GM18873 (cell line): Measurements from ENCODE around the gene NPY1R.

Experiments used
- ATAC-seq: cut with Tn5 transposase; IDR thresholded peaks from one replicate; pipeline ENCODE4 v1.9.1; 2021; ENCODE audit warnings: mild to moderate bottlenecking, moderate library complexity, moderate number of reproducible peaks; ENCODE audit not compliant: unreplicated experiment, low FRiP score

The NPY1R gene

DNA sequence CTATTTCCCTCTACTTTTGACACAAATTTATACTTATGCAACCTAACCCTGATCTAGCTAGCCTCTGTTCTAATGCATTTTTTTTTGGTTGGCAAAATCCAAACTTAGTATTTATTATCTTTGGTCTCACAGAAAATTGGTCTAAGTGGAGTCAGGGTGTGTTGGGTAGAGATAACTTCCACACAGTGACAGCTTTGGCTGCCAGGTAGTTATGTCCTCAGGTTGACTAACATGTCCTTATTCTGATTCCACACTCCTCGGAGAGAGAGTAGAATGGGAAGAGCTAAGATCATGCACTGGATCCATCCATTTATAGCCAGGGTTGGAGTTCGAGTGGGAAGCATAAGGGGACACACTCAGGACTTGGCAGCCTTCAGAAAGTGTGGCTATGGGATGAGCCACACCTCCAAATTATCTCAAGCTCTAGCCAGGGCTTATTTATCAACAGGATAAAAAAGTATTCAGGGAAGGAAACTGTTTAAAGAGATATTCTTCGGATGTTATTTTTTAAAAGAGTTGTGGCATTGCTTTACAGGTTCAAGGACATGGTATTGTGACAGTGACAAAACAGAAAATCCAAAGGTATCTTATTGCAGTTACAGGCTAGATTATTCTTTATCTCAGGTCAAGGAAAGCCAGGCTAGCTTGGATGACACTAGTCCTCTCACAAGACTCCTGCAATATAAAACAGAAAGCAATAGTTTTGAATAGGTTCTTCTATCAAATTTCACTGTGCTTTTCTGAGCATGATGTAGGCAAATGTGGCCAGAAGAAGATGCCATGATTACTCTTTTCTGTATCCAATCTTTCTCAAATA, 51.5 kb downstream of the NPY1R start:
- ATAC-seq = no peak

DNA sequence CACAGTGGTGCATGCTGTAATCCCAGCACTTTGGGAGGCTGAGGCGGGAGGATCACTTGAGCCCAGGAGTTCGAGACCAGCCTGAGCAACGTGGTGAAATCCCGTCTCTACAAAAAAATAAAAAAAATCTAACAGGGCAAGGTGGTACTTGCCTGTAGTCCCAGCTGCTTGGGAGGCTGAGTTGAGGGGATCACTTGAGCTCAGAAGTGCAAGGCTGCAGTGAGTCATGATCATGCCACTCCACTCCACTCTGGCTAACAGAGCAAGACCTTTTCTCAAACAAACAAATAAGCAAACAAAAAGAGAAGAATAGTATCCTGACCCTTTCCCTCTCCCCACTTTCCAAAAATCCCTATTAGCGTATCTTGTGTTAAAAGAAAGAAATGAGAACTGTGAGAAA, 52.7 kb downstream of the NPY1R start:
- ATAC-seq = no peak

DNA sequence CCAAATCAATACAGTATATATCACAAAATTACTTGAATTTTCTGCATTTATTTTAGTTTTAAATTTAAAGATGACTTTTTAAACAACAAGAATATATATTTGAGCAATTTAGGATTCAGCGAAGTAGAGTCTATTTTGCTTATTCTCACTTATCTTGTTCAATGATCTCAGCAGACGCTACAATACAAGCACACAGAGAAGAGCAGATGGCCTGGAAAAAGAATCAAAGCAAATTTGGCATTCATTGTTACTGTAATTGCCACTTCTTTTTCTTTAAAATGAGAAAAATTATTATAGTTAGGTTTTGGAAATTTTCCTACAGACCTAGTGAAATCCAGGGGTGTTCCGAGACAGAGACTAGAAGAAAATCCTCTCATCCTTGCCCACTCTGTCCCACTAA, 57.5 kb downstream of the NPY1R start:
- no peak for ATAC-seq
